ENCODE data around the gene PTK7.
A peak's percentile ranks its signal among the peaks of the same experiment; 100 is the strongest.

The PTK7 gene

GRCh38 chr6:43120101-43120763 is 44.1 kb downstream of the PTK7 start:
- no peaks in the 10 kb centered on the region for H4K20me1 ChIP-seq (ENCODE audit: insufficient read depth, low read length)
- no peaks in the 10 kb centered on the region for H3K9me3 ChIP-seq (ENCODE audit: insufficient read depth, low read length)
- H3K4me3 ChIP-seq (ENCODE audit: low read length) = no peak overlapping the region
- no peak overlapping the region for H3K9ac ChIP-seq (ENCODE audit: low read length)
- H3K79me2 ChIP-seq (ENCODE audit: low read length) = no peaks in the 10 kb centered on the region
- H3K4me2 ChIP-seq (ENCODE audit: low read length) = no peak overlapping the region
- TF ChIP-seq, protein P1, sequence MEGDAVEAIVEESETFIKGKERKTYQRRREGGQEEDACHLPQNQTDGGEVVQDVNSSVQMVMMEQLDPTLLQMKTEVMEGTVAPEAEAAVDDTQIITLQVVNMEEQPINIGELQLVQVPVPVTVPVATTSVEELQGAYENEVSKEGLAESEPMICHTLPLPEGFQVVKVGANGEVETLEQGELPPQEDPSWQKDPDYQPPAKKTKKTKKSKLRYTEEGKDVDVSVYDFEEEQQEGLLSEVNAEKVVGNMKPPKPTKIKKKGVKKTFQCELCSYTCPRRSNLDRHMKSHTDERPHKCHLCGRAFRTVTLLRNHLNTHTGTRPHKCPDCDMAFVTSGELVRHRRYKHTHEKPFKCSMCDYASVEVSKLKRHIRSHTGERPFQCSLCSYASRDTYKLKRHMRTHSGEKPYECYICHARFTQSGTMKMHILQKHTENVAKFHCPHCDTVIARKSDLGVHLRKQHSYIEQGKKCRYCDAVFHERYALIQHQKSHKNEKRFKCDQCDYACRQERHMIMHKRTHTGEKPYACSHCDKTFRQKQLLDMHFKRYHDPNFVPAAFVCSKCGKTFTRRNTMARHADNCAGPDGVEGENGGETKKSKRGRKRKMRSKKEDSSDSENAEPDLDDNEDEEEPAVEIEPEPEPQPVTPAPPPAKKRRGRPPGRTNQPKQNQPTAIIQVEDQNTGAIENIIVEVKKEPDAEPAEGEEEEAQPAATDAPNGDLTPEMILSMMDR (IDR thresholded peaks at IDR 0.05; ENCODE audit: low read depth, low read length) = no peak
- TF ChIP-seq EZH2phosphoT487 (IDR thresholded peaks at IDR 0.05; ENCODE audit: low read depth) = no peak
- no peaks in the 10 kb centered on the region for H3K36me3 ChIP-seq (replicated peaks; ENCODE audit: low read depth, low read length)
- no peak overlapping the region for H3K27ac ChIP-seq (ENCODE audit: low read length)
- H3K4me1 ChIP-seq (ENCODE audit: low read length) = no peaks in the 10 kb centered on the region
- H3K27me3 ChIP-seq (ENCODE audit: low read depth, low read length) = peaks cover 9% of the 10 kb centered on the region; the same call in 1 of the 2 replicates
- no peak overlapping the region for H2AFZ ChIP-seq (ENCODE audit: low read depth, low read length)

DNA sequence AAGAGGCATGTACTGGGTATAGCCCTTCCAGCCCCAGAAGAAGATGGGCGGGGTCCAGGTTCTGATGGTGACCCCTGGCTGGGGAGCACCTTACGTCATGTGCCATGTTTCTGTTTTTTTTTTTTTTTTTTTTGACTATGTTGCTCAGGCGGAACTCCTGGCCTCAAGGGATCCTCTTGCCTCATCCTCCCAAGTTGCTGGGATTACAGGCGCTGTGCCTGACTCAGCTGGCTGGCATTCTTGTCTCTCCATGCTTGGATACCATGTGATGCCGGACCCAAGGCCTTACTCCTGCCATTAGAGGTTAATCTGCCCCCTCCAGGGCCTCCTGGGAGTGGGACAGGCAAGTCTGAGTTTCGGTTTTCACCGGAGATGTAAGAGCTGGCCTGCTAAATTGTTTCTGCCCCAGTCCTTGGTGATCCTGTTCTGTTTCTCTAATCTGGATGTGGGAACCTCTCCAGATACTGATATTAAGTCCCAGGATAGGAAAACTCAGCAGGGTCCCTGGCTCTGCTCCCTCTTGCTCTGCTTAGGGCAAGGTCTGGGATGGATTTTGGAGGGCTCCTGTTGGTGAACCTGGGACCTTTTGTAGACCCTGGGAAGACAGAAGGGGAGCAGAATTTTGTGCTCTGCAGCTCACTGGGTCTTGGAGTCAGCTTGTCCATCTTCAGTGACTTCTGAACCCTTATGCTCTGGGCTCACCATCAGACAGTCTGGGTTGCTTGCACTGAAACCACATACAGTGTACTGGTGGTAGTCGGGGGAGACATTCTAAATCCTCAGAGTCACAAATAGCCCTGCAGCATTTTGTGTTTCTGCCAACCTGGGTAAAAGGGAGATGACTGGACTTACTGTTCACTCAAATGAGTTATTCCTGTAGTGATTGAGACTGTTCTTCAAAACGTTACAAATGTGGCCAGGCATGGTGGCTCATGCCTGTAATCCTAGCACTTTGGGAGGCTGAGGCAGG is 45.1 kb downstream of the PTK7 start:
- H4K20me1 ChIP-seq (ENCODE audit: insufficient read depth, low read length) = no peaks in the 10 kb centered on the region
- peak overlapping the region; percentile 46; the same call in 1 of the 2 replicates for H2AFZ ChIP-seq (ENCODE audit: low read depth, low read length)
- H3K4me1 ChIP-seq (ENCODE audit: low read length) = no peaks in the 10 kb centered on the region
- no peaks in the 10 kb centered on the region for H3K79me2 ChIP-seq (ENCODE audit: low read length)
- TF ChIP-seq EZH2phosphoT487 (IDR thresholded peaks at IDR 0.05; ENCODE audit: low read depth) = no peak
- TF ChIP-seq, protein P1 (IDR thresholded peaks at IDR 0.05; ENCODE audit: low read depth, low read length) = no peak
- no peak overlapping the region for H3K4me2 ChIP-seq (ENCODE audit: low read length)
- H3K27me3 ChIP-seq (ENCODE audit: low read depth, low read length) = peaks cover 9% of the 10 kb centered on the region; the same call in 1 of the 2 replicates
- H3K27ac ChIP-seq (ENCODE audit: low read length) = no peak overlapping the region
- no peak overlapping the region for H3K4me3 ChIP-seq (ENCODE audit: low read length)
- H3K9ac ChIP-seq (ENCODE audit: low read length) = no peak overlapping the region
- no peaks in the 10 kb centered on the region for H3K9me3 ChIP-seq (ENCODE audit: insufficient read depth, low read length)
- H3K36me3 ChIP-seq (replicated peaks; ENCODE audit: low read depth, low read length) = no peaks in the 10 kb centered on the region

DNA sequence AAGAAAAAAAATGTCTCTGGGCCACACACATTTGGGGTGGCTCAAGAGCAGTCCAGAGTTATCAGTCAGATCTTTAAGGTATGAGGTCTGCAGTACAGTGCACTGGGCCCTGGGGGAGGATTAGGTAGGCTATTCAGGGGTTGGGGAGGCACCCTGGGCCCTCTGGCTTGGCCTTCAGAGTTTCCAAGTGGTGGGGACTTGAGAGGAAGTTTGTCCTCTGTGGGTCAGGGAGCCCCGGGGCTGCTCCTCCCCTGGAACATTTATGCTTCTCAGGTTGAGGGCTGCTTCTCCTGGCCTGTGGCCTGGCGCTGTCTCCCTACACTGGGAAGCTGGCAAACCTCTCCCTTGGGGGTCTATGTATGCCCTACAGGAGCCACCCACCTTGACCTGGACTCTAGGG is 46.0 kb downstream of the PTK7 start:
- H3K79me2 ChIP-seq (ENCODE audit: low read length) = no peaks in the 10 kb centered on the region
- H3K4me3 ChIP-seq (ENCODE audit: low read length) = no peak overlapping the region
- no peaks in the 10 kb centered on the region for H3K4me1 ChIP-seq (ENCODE audit: low read length)
- no peak overlapping the region for H3K9ac ChIP-seq (ENCODE audit: low read length)
- no peaks in the 10 kb centered on the region for H3K36me3 ChIP-seq (replicated peaks; ENCODE audit: low read depth, low read length)
- H3K27me3 ChIP-seq (ENCODE audit: low read depth, low read length) = peaks cover 12% of the 10 kb centered on the region; the same call in 1 of the 2 replicates
- H2AFZ ChIP-seq (ENCODE audit: low read depth, low read length) = no peak overlapping the region
- H3K27ac ChIP-seq (ENCODE audit: low read length) = no peak overlapping the region
- H4K20me1 ChIP-seq (ENCODE audit: insufficient read depth, low read length) = no peaks in the 10 kb centered on the region
- TF ChIP-seq EZH2phosphoT487 (IDR thresholded peaks at IDR 0.05; ENCODE audit: low read depth) = no peak
- TF ChIP-seq, protein P1 (IDR thresholded peaks at IDR 0.05; ENCODE audit: low read depth, low read length) = no peak
- H3K4me2 ChIP-seq (ENCODE audit: low read length) = no peak overlapping the region
- H3K9me3 ChIP-seq (ENCODE audit: insufficient read depth, low read length) = no peaks in the 10 kb centered on the region
